ENCODE measurements around the gene EDN2. TPM values are rescaled to one million over a fixed set of nuclear protein-coding genes. Genes with fewer than 3 reads are reported as not detected.

EDN2 gene
- total and polyA plus RNA-seq, 7 donors, result 0.57 to 4.8 (median 1.5) TPM; not detected in 3

GRCh38 chr1:41446851-41447610 is 37.5 kb downstream of the EDN2 start:
- no peak for DNase-seq
- H3K27ac ChIP-seq, result no peak overlapping the region
- H3K4me1 ChIP-seq, result peaks cover 0 to 11% (median 4%) of the 10 kb centered on the region in 4 donors
- WGBS, 2 donors, result 80 to 81% methylated on average over 9 of the region's 9 CpGs
- H3K9me3 ChIP-seq, result peaks cover 0 to 2% (median 0%) of the 10 kb centered on the region in 4 donors
- intact Hi-C loops (cut with DNase I), result no loop called here
- H3K27me3 ChIP-seq, result no peaks in the 10 kb centered on the region
- no peaks in the 10 kb centered on the region for H3K36me3 ChIP-seq
- H3K4me3 ChIP-seq, result no peak overlapping the region
- TF ChIP-seq, protein P1, sequence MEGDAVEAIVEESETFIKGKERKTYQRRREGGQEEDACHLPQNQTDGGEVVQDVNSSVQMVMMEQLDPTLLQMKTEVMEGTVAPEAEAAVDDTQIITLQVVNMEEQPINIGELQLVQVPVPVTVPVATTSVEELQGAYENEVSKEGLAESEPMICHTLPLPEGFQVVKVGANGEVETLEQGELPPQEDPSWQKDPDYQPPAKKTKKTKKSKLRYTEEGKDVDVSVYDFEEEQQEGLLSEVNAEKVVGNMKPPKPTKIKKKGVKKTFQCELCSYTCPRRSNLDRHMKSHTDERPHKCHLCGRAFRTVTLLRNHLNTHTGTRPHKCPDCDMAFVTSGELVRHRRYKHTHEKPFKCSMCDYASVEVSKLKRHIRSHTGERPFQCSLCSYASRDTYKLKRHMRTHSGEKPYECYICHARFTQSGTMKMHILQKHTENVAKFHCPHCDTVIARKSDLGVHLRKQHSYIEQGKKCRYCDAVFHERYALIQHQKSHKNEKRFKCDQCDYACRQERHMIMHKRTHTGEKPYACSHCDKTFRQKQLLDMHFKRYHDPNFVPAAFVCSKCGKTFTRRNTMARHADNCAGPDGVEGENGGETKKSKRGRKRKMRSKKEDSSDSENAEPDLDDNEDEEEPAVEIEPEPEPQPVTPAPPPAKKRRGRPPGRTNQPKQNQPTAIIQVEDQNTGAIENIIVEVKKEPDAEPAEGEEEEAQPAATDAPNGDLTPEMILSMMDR (IDR thresholded peaks at IDR 0.05), result no peak
- no peak for TF ChIP-seq EP300 (IDR thresholded peaks at IDR 0.05)
- TF ChIP-seq POLR2A (IDR thresholded peaks at IDR 0.05), result no peak
- no peak for TF ChIP-seq POLR2AphosphoS5 (IDR thresholded peaks at IDR 0.05)

- Histone ChIP-seq H3K36me3 (no peaks in the 10 kb centered on the region), H3K4me3 (no peak overlapping the region), H3K4me1 (peaks cover 0 to 6% (median under 1%) of the 10 kb centered on the region in 4 donors), H3K27me3 (no peaks in the 10 kb centered on the region), H3K27ac (no peak overlapping the region), H3K9me3 (peaks cover 0 to 2% (median 0%) of the 10 kb centered on the region in 4 donors)
- intact Hi-C loops (cut with DNase I), result no loop called here
- no peak for TF ChIP-seq EP300 (IDR thresholded peaks at IDR 0.05)
- TF ChIP-seq POLR2AphosphoS5 (IDR thresholded peaks at IDR 0.05), result no peak
- TF ChIP-seq, protein P1 (IDR thresholded peaks at IDR 0.05), result no peak
- TF ChIP-seq POLR2A (IDR thresholded peaks at IDR 0.05), result no peak
- no peak for DNase-seq
Measured at GRCh38 chr1:41444785-41445184, 39.7 kb downstream of the EDN2 start.

DNA sequence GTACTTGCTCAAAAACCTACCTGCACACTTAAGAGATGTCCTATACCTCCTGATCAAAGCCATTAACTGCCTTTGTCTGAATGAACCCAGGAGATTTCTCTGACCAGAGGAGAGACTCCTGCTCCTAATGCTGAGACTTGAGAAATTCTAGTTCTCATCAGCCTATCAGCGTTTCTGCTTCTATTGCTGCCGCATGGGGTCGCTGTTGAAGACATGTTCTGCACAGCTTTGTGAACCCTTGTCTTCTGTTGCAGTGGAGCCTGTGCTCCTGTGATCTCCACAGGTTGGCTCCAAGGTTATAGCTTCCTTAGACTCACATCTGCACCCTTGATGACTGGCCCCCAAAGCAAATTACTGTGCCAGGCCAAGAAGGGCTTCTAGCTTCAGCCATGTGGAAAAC is 40.2 kb downstream of the EDN2 start:
- Histone ChIP-seq H3K36me3 (no peaks in the 10 kb centered on the region), H3K4me1 (peaks cover 0 to under 1% (median 0%) of the 10 kb centered on the region in 4 donors), H3K27me3 (no peaks in the 10 kb centered on the region), H3K9me3 (peaks cover 0 to 2% (median 0%) of the 10 kb centered on the region in 4 donors), H3K4me3 (no peak overlapping the region), H3K27ac (no peak overlapping the region)
- no peak for DNase-seq
- intact Hi-C loops (cut with DNase I), result no loop called here
- WGBS, 2 donors, result 50 to 72% methylated on average over 3 of the region's 3 CpGs
- TF ChIP-seq EP300 (IDR thresholded peaks at IDR 0.05), result no peak
- no peak for TF ChIP-seq POLR2AphosphoS5 (IDR thresholded peaks at IDR 0.05)
- no peak for TF ChIP-seq POLR2A (IDR thresholded peaks at IDR 0.05)
- TF ChIP-seq, protein P1 (IDR thresholded peaks at IDR 0.05), result no peak

GRCh38 chr1:41442697-41443251 is 41.7 kb downstream of the EDN2 start:
- no peak overlapping the region for H3K4me3 ChIP-seq
- intact Hi-C loops (cut with DNase I), result no loop called here
- no peaks in the 10 kb centered on the region for H3K4me1 ChIP-seq
- 76 to 81% methylated on average over 7 of the region's 7 CpGs for WGBS, 2 donors
- peaks cover 0 to 2% (median 0%) of the 10 kb centered on the region in 4 donors for H3K9me3 ChIP-seq
- no peak overlapping the region for H3K27ac ChIP-seq
- no peaks in the 10 kb centered on the region for H3K27me3 ChIP-seq
- TF ChIP-seq EP300 (IDR thresholded peaks at IDR 0.05) (no peak), POLR2AphosphoS5 (IDR thresholded peaks at IDR 0.05) (no peak), POLR2A (IDR thresholded peaks at IDR 0.05) (no peak)
- TF ChIP-seq, protein P1 (IDR thresholded peaks at IDR 0.05), result no peak
- H3K36me3 ChIP-seq, result no peaks in the 10 kb centered on the region
- no peak for DNase-seq
